OCI-LY3 (cell line): Measurements from ENCODE around the gene ILRUN.
"Not testable (repeated sequence)": the region's sequence is repeated elsewhere in the genome, so short reads cannot be mapped to it uniquely, and the experiment has no call there.

ENCODE experiments used
- CTCF ChIP-seq: fragments of 200-600, 300-600 bp; sonication (generic); IDR thresholded peaks from 2 replicates; pipeline ENCODE4 v1.5.1; 2014; ENCODE audit warnings: antibody characterized with exemption, low read length, low read depth
- EZH2phosphoT487 ChIP-seq: fragments of 200-600 bp; shearing (Covaris generic); IDR thresholded peaks from 2 replicates; pipeline ENCODE4 v1.6.1; 2018; ENCODE audit warnings: antibody characterized with exemption, mixed run types, low read depth

GRCh38 chr6:34712881-34713280 lies 16.3 kb upstream of the ILRUN start:
- TF ChIP-seq CTCF, EZH2phosphoT487: not testable (repeated sequence)
